Measurements from ENCODE around the gene CLPX.
"Not testable (repeated sequence)": the region's sequence is repeated elsewhere in the genome, so short reads cannot be mapped to it uniquely, and the experiment has no call there.

Gene CLPX

DNA sequence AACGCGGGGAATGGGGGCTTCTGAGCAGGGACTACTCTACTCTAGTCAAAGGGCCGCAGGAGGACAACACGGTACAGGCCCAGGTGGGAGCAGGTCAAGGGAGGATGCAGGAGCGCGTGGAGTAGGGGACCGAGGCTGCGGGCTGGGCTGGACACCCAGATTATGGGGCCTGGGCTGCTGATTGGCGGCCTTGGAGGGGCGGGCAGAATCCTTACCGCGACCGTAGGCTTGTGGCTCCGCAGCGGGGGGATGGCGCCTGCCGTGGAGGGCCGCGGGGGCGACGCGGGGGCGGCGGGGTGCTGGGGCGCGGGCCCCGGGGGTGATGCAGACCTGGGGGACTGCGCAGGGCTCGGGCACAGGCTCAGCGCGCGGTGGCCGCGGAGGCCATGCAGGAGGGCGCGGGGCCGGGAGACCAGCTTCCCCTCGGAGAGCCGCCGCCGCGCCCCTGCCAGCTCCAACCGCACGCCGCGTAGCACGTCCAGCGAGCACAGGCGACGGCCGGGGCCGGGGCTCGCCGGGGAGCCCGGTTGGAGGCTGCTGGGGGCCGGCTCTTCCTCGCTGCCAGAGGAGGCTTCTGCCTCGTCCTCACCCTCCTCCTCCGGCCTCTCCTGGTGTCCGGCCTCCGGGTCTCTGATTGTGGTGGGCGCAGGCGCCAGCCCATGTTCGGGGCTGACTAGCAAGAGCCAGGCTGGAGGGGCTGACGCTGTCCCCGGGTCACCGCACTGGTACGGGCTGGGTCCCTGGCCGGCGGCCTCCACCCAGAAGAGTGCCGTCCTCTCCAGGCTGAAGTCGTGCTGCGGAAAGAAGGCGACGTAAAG is 83.0 kb downstream of the CLPX start:
- DNase-seq (ENCODE audit: low read depth in 2 of 2) = no peak

- DNase-seq (ENCODE audit: low read depth in 2 of 2) = peak; percentile 22 to 50
Observed at GRCh38 chr15:65101411-65101890, 83.7 kb downstream of the CLPX start.

DNA sequence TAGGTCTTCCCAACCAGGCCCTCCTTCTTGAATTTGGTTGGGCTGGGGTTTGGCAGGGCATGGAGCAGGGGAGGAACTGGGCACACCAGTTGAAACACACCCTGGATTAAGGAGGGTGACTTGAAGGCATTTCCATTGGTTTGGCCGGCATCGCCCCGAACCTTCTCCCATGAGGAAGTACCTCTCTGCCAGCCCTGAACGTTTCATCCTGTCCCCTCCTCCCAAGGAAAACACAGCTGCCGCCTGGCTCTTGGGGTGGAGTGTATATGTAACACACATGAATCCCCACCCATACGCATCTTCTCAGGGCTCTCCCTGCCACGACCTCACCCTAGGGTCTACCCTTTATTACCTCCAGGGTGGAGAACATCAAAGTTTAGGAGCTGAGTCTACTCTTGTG is 84.7 kb downstream of the CLPX start:
- no peak for DNase-seq (ENCODE audit: low read depth in 2 of 2)

DNA sequence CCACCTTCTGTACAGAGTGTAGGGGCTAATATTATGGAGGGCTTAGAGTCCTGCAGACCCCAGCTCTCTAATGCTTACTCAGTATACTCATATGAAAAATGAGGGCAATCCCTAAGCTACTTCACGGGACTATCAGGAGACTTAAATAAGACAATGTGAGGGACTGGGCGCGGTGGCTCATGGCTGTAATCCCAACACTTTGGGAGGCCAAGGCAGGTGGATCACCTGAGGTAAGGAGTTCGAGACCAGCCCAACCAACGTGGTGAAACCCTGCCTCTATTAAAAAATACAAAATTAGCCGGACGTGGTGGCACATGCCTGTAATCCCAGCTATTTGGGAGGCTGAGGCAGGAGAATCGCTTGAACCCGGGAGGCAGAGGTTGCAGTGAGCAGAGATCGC is 85.3 kb downstream of the CLPX start:
- not testable (repeated sequence) for DNase-seq (ENCODE audit: low read depth in 2 of 2)

GRCh38 chr15:65099336-65099735 is 85.8 kb downstream of the CLPX start:
- DNase-seq (ENCODE audit: low read depth in 2 of 2) = no peak
